Measurements from ENCODE around the gene COPS7A. TPM values are rescaled to one million over a fixed set of nuclear protein-coding genes. Genes with fewer than 3 reads are reported as not detected.

Gene COPS7A
- total RNA-seq, 1 experiment from 2014 or later: 82.3 TPM

DNA sequence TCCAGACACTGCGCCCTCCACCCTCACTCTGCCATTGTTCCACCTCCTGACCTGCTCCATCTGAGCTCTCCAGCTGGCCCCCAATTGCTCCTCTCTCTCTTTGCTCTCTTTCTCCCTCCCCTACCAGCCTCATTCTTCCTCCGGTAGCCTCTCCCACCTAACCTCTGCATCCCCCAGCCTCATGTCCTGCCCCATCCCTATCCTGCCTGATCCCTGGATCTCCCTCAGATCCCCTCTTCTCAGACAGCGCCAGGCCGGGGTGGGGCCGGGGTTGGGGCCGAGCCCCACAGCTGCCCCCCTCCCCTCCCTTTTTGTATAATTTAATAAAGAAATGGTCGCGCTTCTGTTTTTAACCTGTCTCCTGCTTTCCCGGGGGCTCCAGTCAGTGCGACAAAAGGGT is 46.8 kb downstream of the COPS7A start:
- H2AFZ ChIP-seq (ENCODE audit: low read length): no peak overlapping the region
- H3K9me2 ChIP-seq (replicated peaks; ENCODE audit: low read length): no peaks in the 10 kb centered on the region
- BruUV-seq (replicated peaks): no TSS peak
- H3K27me3 ChIP-seq (ENCODE audit: low read length): no peaks in the 10 kb centered on the region
- peaks cover 27% of the 10 kb centered on the region for H3K79me2 ChIP-seq (ENCODE audit: low read length)
- intact Hi-C loops (cut with micrococcal nuclease): no loop called here
- H3F3A ChIP-seq (ENCODE audit: low read length, unreplicated experiment): no peaks in the 10 kb centered on the region
- no peaks in the 10 kb centered on the region for H3K9me3 ChIP-seq (ENCODE audit: low read length)
- TF ChIP-seq EZH2 (IDR thresholded peaks at IDR 0.05; ENCODE audit: low read length, unreplicated experiment) (no peak), EZH2phosphoT487 (IDR thresholded peaks at IDR 0.05; ENCODE audit: borderline replicate concordance, low read length) (no peak)
- TF ChIP-seq, protein P1, sequence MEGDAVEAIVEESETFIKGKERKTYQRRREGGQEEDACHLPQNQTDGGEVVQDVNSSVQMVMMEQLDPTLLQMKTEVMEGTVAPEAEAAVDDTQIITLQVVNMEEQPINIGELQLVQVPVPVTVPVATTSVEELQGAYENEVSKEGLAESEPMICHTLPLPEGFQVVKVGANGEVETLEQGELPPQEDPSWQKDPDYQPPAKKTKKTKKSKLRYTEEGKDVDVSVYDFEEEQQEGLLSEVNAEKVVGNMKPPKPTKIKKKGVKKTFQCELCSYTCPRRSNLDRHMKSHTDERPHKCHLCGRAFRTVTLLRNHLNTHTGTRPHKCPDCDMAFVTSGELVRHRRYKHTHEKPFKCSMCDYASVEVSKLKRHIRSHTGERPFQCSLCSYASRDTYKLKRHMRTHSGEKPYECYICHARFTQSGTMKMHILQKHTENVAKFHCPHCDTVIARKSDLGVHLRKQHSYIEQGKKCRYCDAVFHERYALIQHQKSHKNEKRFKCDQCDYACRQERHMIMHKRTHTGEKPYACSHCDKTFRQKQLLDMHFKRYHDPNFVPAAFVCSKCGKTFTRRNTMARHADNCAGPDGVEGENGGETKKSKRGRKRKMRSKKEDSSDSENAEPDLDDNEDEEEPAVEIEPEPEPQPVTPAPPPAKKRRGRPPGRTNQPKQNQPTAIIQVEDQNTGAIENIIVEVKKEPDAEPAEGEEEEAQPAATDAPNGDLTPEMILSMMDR (conservative IDR thresholded peaks at IDR 0.05; ENCODE audit: low read depth, low read length): no peak
- H3K4me1 ChIP-seq (ENCODE audit: insufficient read depth, low read length): peaks cover 15% of the 10 kb centered on the region
- DNase-seq: no peak
- H3K4me2 ChIP-seq (ENCODE audit: low read length): no peak overlapping the region
- ChIA-PET POLR2A (ENCODE audit: unreplicated experiment) (no interaction called here), CTCF (no interaction called here)
- no peak for ATAC-seq
- no peak overlapping the region for H3K9ac ChIP-seq (ENCODE audit: low read length)
- H3K27ac ChIP-seq (ENCODE audit: low read length): no peak overlapping the region
- no peak overlapping the region for H3K4me3 ChIP-seq (ENCODE audit: low read length)
- H3K36me3 ChIP-seq (ENCODE audit: low read depth, low read length): no peaks in the 10 kb centered on the region
- H4K20me1 ChIP-seq (ENCODE audit: low read length): no peaks in the 10 kb centered on the region; the same call in 1 of the 2 replicates

DNA sequence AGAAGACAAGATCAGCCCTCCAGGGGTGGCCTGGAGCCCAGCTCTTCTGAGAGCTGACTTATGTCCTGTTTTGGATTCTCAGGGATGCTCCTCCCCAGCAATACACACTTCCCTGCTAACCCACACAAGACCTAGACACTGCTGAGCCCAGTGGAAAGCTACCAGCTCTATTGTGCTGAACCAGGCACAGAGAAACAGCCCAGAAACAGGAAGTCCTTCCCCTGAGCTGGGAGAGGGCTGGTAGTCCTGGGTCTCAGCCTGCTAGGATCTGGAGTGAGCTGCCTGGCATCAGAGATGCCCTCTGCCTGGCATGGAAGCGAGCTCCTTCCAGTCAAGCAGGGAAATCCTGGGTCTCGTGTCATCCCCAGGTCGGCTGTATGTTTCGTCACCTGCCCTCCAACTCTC is 47.2 kb downstream of the COPS7A start:
- Histone ChIP-seq H3K4me1 (ENCODE audit: insufficient read depth, low read length) (peaks cover 12% of the 10 kb centered on the region), H3K9me3 (ENCODE audit: low read length) (no peaks in the 10 kb centered on the region), H3K9me2 (replicated peaks; ENCODE audit: low read length) (no peaks in the 10 kb centered on the region), H2AFZ (ENCODE audit: low read length) (no peak overlapping the region), H3K27ac (ENCODE audit: low read length) (no peak overlapping the region), H3K9ac (ENCODE audit: low read length) (no peak overlapping the region), H3F3A (ENCODE audit: low read length, unreplicated experiment) (no peaks in the 10 kb centered on the region), H3K79me2 (ENCODE audit: low read length) (peaks cover 27% of the 10 kb centered on the region), H3K27me3 (ENCODE audit: low read length) (no peaks in the 10 kb centered on the region), H3K36me3 (ENCODE audit: low read depth, low read length) (no peaks in the 10 kb centered on the region), H4K20me1 (ENCODE audit: low read length) (no peaks in the 10 kb centered on the region; the same call in 1 of the 2 replicates), H3K4me3 (ENCODE audit: low read length) (no peak overlapping the region), H3K4me2 (ENCODE audit: low read length) (no peak overlapping the region)
- CTCF ChIA-PET: no interaction called here
- POLR2A ChIA-PET (ENCODE audit: unreplicated experiment): no interaction called here
- no peak for ATAC-seq
- no TSS peak for BruUV-seq (replicated peaks)
- no peak for DNase-seq
- intact Hi-C loops (cut with micrococcal nuclease): no loop called here
- TF ChIP-seq EZH2phosphoT487 (IDR thresholded peaks at IDR 0.05; ENCODE audit: borderline replicate concordance, low read length) (no peak), EZH2 (IDR thresholded peaks at IDR 0.05; ENCODE audit: low read length, unreplicated experiment) (no peak)
- TF ChIP-seq, protein P1 (conservative IDR thresholded peaks at IDR 0.05; ENCODE audit: low read depth, low read length): no peak

DNA sequence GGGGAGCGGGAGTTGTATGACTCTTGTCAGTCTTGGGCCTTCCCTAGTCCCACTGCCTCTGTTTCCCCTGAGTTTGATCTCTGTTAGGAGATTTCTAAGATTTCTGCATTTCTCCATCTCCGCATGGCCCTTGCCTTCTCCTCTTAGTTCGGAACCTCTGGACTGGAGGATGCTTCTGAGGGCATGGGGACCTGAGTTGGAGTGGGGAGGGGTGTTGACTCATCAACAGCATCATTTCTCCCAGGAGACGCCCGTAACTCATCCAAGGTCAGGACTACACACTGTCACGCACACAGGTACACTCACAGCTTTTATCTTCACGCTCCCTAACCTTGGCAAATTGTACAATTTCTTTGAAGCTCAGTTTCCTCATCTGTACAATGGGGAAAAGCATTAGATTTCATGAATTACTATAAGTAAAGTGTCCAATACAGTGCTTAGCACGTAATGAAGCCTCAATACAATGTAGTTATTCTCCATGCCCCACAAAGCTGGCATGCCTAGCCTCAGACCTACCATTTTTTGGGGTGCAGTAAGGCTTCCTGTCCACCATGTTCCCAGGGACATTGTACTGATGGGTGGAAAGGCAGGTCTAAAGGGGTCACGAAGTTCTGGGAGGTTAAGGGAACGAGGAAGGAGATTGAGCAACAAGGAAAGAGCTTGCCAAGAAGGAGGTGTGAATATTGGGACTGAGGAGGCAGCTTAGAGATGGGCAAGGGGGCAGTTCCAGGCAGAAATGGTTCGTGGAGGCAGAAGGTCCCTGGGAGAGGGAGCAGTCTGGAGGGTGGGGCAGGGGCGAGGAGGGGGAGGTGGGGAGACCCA is 47.9 kb downstream of the COPS7A start:
- ATAC-seq: no peak
- CTCF ChIA-PET: interaction anchor here (1.0 kb wide), 1 partner anchor 19 kb away, joined by 3 read pairs; the partner anchor contains the start of gene MLF2
- H3K27me3 ChIP-seq (ENCODE audit: low read length): no peaks in the 10 kb centered on the region

More for the DNA sequence above, 47.9 kb downstream of the COPS7A start:
- intact Hi-C loops (cut with micrococcal nuclease): no loop called here
- no peak overlapping the region for H2AFZ ChIP-seq (ENCODE audit: low read length)
- H4K20me1 ChIP-seq (ENCODE audit: low read length): no peaks in the 10 kb centered on the region; the same call in 1 of the 2 replicates
- H3K4me1 ChIP-seq (ENCODE audit: insufficient read depth, low read length): peaks cover 12% of the 10 kb centered on the region
- DNase-seq: no peak
- H3K27ac ChIP-seq (ENCODE audit: low read length): no peak overlapping the region
- BruUV-seq (replicated peaks): no TSS peak
- peaks cover 27% of the 10 kb centered on the region for H3K79me2 ChIP-seq (ENCODE audit: low read length)
- no peak for TF ChIP-seq EZH2 (IDR thresholded peaks at IDR 0.05; ENCODE audit: low read length, unreplicated experiment)
- TF ChIP-seq, protein P1 (conservative IDR thresholded peaks at IDR 0.05; ENCODE audit: low read depth, low read length): no peak
- POLR2A ChIA-PET (ENCODE audit: unreplicated experiment): no interaction called here
- H3K9me2 ChIP-seq (replicated peaks; ENCODE audit: low read length): no peaks in the 10 kb centered on the region
- H3F3A ChIP-seq (ENCODE audit: low read length, unreplicated experiment): no peaks in the 10 kb centered on the region
- H3K9ac ChIP-seq (ENCODE audit: low read length): no peak overlapping the region
- no peaks in the 10 kb centered on the region for H3K36me3 ChIP-seq (ENCODE audit: low read depth, low read length)
- H3K4me2 ChIP-seq (ENCODE audit: low read length): no peak overlapping the region
- H3K9me3 ChIP-seq (ENCODE audit: low read length): no peaks in the 10 kb centered on the region
- H3K4me3 ChIP-seq (ENCODE audit: low read length): no peak overlapping the region

Measured in PC-3 (cell line).